Stimulated activated CD8-positive, alpha-beta memory T cell treated with anti-CD3 and anti-CD28 coated beads, Interleukin-15, amount 100 ng/mL, for 1 hour (primary cell): ENCODE measurements around the gene DDRGK1.
"Not testable (repeated sequence)": the region's sequence is repeated elsewhere in the genome, so short reads cannot be mapped to it uniquely, and the experiment has no call there.

ENCODE experiments used
- DNase-seq: peaks from one replicate; pipeline ENCODE4 v3.0.0-alpha.2; 2020; ENCODE audit warnings: low read depth

Gene DDRGK1

DNA sequence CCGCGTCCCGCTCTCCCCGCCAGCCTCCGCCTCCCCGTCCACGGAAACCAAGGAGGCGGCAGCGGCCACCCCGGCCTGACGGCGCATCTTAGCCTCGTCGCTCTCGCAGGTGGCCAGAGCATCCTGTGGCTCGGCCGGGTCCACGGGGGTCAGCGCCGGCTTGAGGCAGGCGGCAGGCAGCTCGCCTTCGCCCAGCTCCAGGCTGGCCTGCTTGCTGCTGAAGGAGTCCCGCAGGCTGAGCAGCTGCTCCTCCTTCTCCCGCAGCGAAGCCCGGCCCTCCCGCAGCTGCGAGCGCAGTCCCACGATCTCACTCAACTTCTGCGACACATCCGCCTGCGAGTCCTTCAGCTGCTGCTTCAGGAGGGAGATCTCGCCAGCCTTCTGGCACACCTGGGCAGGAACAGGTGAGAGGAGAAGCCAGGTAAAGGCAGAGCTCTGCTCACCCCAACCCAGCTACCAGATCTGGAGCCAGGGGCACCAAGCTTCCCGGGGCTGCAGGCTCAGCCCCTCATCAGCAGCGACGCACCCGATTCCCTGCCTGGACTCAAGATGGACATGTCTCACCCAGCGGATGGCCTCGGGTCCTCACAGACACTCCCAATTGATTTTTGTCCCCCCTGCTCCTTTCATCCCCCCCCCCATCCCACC is 39.6 kb downstream of the DDRGK1 start:
- no peak for DNase-seq

DNA sequence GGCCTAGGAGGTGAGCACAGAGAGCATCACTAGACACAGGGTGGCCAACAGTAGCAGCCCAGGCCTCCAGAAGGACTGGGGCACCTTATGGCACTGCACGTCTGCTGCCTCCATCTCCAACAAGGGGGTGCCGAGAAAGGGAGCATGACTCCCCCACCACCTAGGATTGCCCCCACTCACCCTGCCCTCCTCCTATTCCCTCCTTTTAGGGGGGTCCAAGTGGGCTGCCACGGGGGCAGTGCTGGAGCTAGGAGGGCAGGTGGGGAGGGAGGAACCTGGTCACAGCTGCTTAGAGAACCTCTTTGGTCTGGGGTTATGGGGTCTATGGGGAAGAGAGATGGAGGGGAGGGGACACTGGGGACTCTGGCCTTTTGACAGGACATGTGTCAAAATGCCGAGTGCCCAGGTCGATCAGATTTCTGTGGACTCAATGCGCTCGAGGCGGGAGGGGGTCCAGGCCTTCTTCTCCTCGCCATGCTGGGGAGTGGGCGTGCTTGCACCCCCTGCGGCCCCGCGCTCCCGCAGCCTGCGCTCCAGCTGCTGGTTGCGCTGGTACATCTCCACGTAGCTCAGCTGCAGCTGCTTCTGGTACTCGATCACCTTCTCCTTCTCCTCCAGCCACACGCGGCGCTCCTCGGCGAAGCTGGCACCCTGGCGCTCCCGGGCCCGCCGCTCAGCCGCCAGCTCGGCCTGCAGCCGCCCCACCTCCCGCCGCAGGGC is 40.3 kb downstream of the DDRGK1 start:
- DNase-seq: no peak

DNA sequence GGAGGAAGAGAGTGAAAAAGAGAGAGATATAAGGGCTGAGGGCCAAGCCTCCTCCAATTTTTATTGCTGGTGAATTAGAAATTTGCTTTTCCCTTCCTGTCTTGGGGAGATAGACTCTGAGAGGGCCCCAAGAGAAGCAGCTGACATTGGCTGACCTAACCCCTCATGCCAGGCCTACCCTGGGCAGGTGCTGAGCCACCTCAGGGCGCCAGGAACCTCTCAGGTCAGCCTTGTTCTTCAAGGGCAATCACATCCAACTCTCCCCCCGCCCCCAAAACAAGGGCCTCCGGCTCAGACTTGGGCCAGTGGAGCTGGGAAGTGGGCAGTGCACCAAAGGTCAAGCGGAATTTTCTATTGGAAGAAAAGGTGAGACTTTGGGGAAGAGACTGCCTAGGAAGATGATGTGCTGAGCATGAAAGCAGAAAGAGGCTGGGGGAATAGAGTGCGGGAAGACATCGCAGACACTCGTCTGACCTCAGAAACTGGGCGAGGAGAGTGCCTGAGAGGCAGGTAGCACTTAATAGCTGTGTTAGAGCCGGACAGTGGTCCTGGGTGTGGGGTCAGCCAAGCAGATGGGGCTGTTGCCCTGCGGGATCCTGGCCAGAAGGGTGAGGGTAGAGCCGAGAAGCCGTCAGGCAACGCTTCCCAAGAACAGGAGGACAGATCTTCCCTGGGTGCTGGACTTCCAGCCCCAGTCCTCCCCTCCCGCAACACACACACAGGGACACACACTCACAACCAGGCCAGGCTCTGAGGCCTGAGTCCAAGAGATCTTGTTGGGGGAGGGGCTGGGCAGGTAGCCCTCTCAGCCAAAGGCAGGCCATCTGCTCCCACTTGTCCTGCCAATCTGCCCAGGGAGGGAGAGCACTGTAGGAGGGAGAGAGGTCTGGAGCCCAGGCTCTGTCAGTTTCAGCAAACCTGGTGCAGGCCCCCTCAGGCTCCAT is 41.1 kb downstream of the DDRGK1 start:
- DNase-seq: no peak

DNA sequence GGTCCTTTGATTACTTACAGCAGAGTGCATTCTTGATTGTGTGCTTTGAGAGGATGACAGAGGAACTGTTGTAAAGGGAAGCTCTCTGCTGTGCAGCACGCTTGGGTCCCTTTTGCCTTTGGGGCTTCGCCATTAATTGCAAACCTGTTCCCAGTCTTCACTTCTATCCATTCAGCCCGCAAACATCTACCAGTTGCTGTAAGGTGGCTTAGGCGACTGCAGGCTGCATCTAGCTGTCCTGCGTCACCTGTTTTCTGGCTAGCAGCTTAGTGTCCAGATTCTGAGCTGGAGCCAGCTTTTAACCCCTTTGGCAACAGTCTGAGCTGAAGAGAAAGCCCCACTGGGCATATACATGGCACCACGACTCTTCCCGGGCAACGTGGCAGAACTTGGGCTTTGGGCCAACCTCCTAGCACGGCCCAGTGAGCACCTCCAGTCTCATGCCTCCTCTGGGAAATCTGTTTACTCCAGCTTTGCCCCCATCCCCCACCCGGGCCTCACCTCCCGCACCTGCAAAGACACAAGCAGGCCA is 42.3 kb downstream of the DDRGK1 start:
- no peak for DNase-seq

DNA sequence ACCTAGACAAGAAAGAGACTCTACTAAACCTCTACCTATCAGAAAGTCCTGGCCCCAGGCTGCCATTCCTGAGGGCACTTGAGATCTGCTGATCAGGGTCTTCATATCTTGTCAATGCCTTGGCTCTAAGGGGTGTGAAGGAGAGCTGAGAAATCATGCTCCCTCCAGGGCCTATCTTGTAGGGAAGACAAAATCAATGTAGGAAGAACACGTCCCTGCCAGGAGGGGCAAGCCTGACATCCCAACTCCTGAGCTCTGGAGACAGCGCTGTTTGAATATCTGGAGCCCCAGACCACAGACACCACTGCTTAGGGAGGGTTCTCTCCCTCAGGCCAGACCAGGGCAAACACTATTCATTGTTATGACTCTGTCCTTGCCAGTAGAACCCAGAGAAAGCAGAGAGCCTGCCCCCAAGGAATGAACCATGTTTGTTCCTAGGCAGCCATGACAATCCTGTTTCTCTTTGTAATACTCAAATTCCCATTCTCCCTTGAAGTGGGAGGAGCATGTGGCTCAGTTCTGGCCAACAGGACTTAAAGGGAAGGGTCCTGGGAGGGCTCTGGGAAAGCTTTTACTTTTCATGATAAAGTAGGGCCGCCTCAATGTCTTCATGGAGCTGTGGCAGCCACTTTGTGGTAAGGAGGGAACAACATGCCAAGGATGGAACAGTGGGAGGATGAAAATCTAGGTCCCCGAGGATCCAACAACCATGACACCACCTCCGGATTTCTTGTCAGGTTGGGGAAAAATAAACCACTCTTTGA is 43.0 kb downstream of the DDRGK1 start:
- DNase-seq: no peak

DNA sequence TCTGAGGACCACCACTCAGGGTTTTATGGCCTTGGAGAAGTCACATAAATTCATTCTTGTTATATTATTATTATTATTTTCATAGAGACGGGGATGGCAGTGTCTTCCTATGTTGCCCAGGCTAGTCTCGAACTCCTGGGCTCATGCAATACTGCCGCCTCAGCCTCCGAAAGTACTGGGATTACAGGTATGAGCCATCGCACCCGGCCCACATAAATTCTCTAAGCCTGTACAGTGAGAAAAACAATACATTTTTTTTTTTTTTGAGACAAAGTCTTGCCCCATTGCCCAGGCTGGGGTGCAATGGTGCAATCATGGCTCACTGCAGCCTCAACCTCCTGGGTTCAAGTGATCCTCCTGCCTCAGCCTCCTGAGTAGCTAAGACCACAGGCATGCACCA is 44.1 kb downstream of the DDRGK1 start:
- DNase-seq: no peak

DNA sequence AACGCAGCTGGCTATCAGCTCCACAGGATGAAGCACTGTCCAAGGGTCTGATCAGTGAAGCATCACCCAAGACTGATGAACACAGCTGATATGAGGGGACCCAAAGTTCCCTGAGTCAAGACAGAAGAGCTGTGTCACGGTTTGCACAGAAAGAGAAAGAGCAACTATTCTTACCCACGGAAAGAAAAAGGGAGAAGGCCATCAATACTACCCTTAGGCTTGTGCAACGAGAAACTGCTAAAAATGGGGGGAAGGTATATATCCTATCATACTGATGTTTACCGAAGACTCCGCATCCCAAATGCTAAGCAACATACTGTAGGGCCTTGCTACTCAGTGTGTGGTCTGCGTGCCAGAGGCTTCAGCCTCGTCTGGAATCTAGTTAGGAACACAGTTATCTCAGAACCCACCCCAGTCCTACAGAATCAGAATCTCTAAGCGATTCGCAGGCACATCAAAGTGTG is 45.5 kb downstream of the DDRGK1 start:
- DNase-seq: no peak

DNA sequence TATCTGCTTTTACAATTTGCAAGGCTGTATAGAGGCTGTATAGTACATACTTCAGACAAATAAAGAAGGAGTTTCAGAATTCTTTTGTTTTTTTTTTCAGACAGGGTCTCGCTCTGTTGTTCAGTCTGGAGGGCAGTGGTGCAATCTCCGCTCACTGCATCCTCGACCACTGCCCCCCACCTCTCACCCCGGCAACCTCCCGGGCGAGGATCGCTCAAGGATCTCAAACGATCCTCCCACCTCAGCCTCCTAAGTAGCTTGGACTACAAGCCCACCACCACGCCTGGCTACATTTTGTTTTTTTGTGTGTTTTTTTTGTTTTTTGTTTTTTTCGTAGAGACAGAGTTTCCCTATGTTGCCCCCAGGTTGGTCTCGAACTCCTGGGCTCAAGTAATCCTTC is 46.7 kb downstream of the DDRGK1 start:
- DNase-seq: no peak

DNA sequence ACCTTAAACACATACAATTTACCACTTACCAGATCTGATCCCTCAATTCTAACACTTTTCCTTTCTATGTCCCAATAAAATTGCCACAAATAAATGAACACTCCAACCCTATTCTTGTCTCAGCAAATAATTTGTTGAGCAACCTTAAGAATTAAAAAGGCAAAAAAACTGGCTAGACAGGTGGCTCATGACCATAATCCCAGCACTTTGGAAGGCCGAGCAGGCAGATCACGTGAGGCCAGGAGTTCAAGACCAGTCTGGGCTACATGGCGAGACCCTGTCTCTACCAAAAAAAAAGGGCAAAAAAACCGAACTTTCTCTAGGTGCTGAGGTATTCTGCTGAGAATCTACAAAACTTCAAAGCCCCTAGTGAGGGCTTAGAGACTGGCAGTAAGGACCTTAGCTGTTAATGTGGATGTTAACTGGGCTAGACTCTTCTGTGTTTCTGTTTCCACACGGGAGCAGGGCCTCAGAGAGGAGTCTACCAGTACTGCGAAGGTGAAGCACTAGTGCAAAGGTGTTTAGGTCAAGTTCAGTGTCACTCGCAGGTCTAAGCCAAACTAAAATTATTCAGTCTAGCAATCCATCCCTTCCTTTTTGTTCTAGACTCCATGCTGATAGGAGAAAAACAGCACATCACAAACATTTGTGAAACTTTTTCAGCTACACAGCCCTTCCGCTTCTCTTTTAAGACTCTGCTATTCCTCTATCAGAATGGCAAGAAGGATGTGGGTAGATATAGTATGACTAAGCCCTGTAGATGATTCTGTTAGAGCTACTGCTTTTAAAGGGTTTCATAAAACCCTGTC is 47.5 kb downstream of the DDRGK1 start:
- no peak for DNase-seq

DNA sequence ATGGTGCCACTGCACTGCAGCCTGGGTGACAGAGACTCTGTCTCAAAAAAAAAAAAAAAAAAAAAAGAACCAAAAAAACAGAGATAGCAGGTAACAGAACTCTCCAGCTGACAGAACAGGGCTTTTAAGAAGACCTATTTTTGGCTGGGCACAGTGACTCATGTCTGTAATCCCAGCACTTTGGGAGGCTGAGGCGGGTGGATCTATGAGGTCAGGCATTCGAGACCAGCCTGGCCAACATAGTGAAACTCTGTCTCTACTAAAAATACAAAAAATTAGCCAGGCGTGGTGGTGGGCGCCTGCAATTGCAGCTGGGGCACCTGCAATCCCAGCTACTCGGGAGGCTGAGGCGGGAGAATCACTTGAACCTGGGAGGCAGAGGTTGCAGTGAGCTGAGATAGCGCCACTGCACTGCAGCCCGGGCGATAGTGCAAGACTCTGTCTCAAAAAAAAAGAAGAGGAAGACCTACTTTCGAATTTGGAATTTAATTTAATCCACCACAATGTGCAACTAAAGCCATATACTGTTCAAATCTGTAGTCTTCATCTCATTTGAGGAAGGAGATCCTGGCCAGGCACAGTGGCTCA is 52.3 kb downstream of the DDRGK1 start:
- not testable (repeated sequence) for DNase-seq

DNA sequence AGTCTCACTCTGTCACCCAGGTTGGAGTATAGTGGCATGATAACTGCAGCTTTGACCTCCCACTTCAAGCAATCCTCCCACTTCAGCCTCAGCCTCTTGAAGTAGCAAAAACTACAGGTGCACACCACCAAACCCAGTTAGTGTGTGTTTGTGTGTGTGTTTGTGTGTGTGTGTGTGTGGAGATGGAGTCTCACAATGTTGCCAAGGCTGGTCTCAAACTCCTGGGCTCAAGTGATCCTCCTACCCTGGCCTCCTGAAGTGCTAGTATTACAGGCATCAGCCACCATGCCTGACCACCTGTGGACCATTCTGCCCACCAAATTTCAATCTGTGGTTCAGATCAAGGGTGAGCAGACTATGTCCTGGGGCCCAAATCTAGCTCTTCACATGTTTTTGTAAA is 53.6 kb downstream of the DDRGK1 start:
- DNase-seq: no peak

DNA sequence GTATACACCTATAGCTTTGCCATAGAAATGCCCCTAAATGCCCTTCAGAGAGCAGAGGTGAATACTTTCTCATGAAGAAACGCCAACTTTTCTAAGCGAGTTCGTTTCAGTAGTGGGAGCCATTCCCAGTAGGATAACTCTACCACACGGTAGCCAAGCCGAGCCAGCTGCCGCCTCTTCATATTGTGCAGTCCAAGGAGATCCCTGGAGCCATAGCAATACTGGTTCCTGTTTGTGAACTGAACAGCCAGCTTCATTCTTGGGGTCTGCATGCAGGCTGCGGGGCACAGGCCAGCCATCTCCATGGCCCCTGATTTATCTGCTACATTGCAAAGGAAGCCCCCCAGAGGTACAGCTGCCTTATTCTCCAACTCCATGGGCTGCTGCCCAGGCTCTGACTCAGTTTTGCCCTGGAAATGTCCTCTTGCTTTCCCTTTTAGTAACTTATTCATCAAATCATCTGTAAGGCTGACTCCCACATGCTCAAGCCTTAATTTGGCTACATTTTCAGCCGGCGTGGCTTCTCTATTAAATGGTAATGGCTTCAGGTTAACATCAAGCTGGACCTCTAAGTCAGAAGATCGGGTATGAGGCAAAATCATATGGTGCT is 57.6 kb downstream of the DDRGK1 start:
- DNase-seq: no peak

DNA sequence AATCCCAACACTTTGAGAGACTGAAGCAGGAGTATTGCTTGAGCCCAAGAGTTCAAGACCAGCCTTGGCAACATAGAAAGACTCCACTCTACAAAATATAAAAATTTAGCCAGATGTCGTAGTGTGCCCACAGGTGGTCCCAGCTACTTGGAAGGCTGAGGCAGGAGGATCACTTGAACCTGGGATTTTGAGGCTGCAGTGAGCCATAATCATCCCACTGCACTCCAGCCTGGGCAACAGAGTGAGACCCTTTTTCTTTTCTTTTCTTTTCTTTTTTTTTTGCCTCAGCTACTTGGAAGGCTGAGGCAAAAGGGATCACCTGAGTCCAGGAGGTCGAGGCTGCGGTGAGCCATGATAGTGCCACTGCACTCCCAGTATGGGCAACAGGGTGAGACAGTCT is 62.7 kb downstream of the DDRGK1 start:
- no peak for DNase-seq
